Endodermal cell (in vitro differentiated cells): Measurements from ENCODE around the gene ANKH. TPM values are rescaled to one million over a fixed set of nuclear protein-coding genes. Genes with fewer than 3 reads are reported as not detected.
A peak's percentile ranks its signal among the peaks of the same experiment; 100 is the strongest.

Source experiments
- DNase-seq: peaks from one replicate; pipeline ENCODE4 v3.0.0-alpha.2; 2017
- H3K27ac ChIP-seq: 2 replicates; pipeline ENCODE4 v1.5.1; 2013; ENCODE audit warnings: mild to moderate bottlenecking, low read depth, low read length, moderate library complexity
- H3K27me3 ChIP-seq: 2 replicates; pipeline ENCODE4 v1.6.1; 2013; ENCODE audit warnings: mild to moderate bottlenecking, low read length, moderate library complexity; ENCODE audit not compliant: insufficient read depth, control insufficient read depth, poor library complexity, severe bottlenecking
- H3K36me3 ChIP-seq: 2 replicates; pipeline ENCODE4 v1.7.0; 2013; ENCODE audit warnings: mild to moderate bottlenecking, low read length, moderate library complexity; ENCODE audit not compliant: control insufficient read depth, insufficient read depth
- H3K4me1 ChIP-seq: one replicate; pipeline ENCODE4 v1.7.0; 2013; ENCODE audit warnings: low read length; ENCODE audit not compliant: control insufficient read depth, insufficient read depth
- H3K4me3 ChIP-seq: 2 replicates; pipeline ENCODE4 v1.5.1; 2013; ENCODE audit warnings: mild to moderate bottlenecking, low read length, moderate library complexity
- H3K9ac ChIP-seq: 2 replicates; pipeline ENCODE4 v1.6.1; 2013; ENCODE audit warnings: mild to moderate bottlenecking, low read length, moderate library complexity; ENCODE audit not compliant: poor library complexity, severe bottlenecking; ENCODE audit errors: extremely low read depth
- H3K9me3 ChIP-seq: 2 replicates; pipeline ENCODE4 v1.6.1; 2013; ENCODE audit warnings: mild to moderate bottlenecking, low read length, moderate library complexity; ENCODE audit not compliant: control insufficient read depth
- H3K27ac Mint-ChIP-seq: 2 replicates; pipeline ENCODE4 v1.8.0; 2020; ENCODE audit warnings: mixed read lengths
- H3K27me3 Mint-ChIP-seq: 2 replicates; pipeline ENCODE4 v1.8.0; 2021; ENCODE audit warnings: mild to moderate bottlenecking, mixed read lengths; ENCODE audit not compliant: insufficient read depth
- H3K36me3 Mint-ChIP-seq: 2 replicates; pipeline ENCODE4 v1.8.0; 2020; ENCODE audit warnings: low read depth, mixed read lengths
- H3K4me1 Mint-ChIP-seq: 2 replicates; pipeline ENCODE4 v1.8.0; 2020; ENCODE audit warnings: mixed read lengths
- H3K4me3 Mint-ChIP-seq: 2 replicates; pipeline ENCODE4 v1.8.0; 2020; ENCODE audit warnings: mild to moderate bottlenecking, moderate library complexity, mixed read lengths
- H3K9me3 Mint-ChIP-seq: 2 replicates; pipeline ENCODE4 v1.8.0; 2020; ENCODE audit warnings: mild to moderate bottlenecking, mixed read lengths
- WGBS, 2 experiments: methylation state at CpG; one replicate each; pipeline versions ENCODE4 v1.1.5 to v1.1.7; 2013; ENCODE audit warnings: missing lambda C conversion rate in 2 of 2, mixed read lengths in 1 of 2; ENCODE audit not compliant: insufficient coverage in 1 of 2, insufficient read length in 1 of 2; 5-methylcytosine and 5-hydroxymethylcytosine counted together
- total RNA-seq, 2 donors: library from RNA; stranded (reverse); fragmentation: NEBNext Ultra II Directional in 1 of 2; extraction: Animal tissue kit (Norgen Biotek cat#: 25700) in 1 of 2; gene quantifications; 2 replicates in 1 of 2; 3 replicates in 1 of 2; pipeline ENCODE4 v1.2.1, GENCODE V29; 2021
- TF ChIP-seq, protein P1 (sequence below): fragments of 200-600 bp; sonication (generic); conservative IDR thresholded peaks from 2 replicates; pipeline ENCODE4 v1.5.0; 2021; ENCODE audit warnings: antibody characterized with exemption, mild to moderate bottlenecking

Gene ANKH
- total RNA-seq, 2 donors from 2014 or later: 26.5 to 43.4 TPM

DNA sequence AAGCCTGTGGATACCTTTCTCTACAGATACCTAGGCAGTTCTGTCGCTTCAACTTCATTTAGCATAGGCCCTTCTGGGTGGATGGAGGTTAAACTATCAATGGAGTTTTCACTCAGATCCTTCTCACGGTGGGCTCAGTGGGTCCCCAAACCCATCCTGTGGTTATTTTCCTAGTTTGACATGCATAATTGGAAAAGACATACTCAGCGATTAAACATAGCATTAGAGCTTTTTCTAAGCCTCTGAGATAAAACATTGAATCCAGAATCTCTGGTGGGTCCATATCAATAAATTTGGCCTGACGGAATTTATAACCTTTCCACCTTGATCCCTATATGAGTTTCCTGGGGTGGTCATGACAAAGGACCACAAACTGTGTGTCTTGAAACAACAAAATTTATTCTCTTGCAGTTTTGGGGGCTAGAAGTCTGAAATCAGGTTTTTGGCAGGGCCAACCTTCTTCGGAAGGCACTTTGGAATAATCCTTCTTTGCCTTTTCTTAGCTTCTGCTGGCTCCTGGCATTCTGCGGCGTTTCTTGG is 208.8 kb downstream of the ANKH start:
- Mint-ChIP-seq H3K9me3 (no peaks in the 10 kb centered on the region), H3K36me3 (no peaks in the 10 kb centered on the region), H3K27ac (no peak overlapping the region), H3K4me1 (peaks cover 19% of the 10 kb centered on the region), H3K4me3 (peak overlapping the region; percentile 85), H3K27me3 (peaks cover 16% of the 10 kb centered on the region)
- TF ChIP-seq, protein P1, sequence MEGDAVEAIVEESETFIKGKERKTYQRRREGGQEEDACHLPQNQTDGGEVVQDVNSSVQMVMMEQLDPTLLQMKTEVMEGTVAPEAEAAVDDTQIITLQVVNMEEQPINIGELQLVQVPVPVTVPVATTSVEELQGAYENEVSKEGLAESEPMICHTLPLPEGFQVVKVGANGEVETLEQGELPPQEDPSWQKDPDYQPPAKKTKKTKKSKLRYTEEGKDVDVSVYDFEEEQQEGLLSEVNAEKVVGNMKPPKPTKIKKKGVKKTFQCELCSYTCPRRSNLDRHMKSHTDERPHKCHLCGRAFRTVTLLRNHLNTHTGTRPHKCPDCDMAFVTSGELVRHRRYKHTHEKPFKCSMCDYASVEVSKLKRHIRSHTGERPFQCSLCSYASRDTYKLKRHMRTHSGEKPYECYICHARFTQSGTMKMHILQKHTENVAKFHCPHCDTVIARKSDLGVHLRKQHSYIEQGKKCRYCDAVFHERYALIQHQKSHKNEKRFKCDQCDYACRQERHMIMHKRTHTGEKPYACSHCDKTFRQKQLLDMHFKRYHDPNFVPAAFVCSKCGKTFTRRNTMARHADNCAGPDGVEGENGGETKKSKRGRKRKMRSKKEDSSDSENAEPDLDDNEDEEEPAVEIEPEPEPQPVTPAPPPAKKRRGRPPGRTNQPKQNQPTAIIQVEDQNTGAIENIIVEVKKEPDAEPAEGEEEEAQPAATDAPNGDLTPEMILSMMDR: no peak
- H3K9ac ChIP-seq: no peak overlapping the region
- H3K4me1 ChIP-seq: peaks cover 9% of the 10 kb centered on the region
- no peaks in the 10 kb centered on the region for H3K36me3 ChIP-seq
- peak overlapping the region; percentile 97 for H3K4me3 ChIP-seq
- no peak for DNase-seq
- no peaks in the 10 kb centered on the region for H3K9me3 ChIP-seq
- H3K27me3 ChIP-seq: no peaks in the 10 kb centered on the region
- WGBS, 2 experiments: 94 to 99% methylated on average over 6 to 7 of the region's 7 CpGs
- no peak overlapping the region for H3K27ac ChIP-seq

- Mint-ChIP-seq H3K4me1 (peaks cover 9% of the 10 kb centered on the region), H3K27ac (no peak overlapping the region), H3K27me3 (peaks cover 14% of the 10 kb centered on the region), H3K9me3 (no peaks in the 10 kb centered on the region), H3K36me3 (no peaks in the 10 kb centered on the region), H3K4me3 (no peak overlapping the region)
- WGBS, 2 experiments: 86 to 95% methylated on average over 2 of the region's 2 CpGs
- Histone ChIP-seq H3K9me3 (no peaks in the 10 kb centered on the region), H3K27me3 (no peaks in the 10 kb centered on the region), H3K4me1 (peaks cover 3% of the 10 kb centered on the region), H3K36me3 (no peaks in the 10 kb centered on the region), H3K27ac (no peak overlapping the region), H3K4me3 (no peak overlapping the region), H3K9ac (no peak overlapping the region)
- TF ChIP-seq, protein P1: no peak
- no peak for DNase-seq
Measured at GRCh38 chr5:14660833-14661232, 210.7 kb downstream of the ANKH start.

GRCh38 chr5:14659821-14660607 is 211.6 kb downstream of the ANKH start:
- no peak overlapping the region for H3K27ac ChIP-seq
- Mint-ChIP-seq H3K27me3 (peaks cover 11% of the 10 kb centered on the region), H3K4me3 (no peak overlapping the region), H3K27ac (no peak overlapping the region), H3K36me3 (no peaks in the 10 kb centered on the region), H3K4me1 (peaks cover 4% of the 10 kb centered on the region), H3K9me3 (no peaks in the 10 kb centered on the region)
- no peaks in the 10 kb centered on the region for H3K27me3 ChIP-seq
- no peak overlapping the region for H3K9ac ChIP-seq
- WGBS, 2 experiments: 91 to 100% methylated on average over 2 to 3 of the region's 3 CpGs
- no peaks in the 10 kb centered on the region for H3K36me3 ChIP-seq
- H3K4me1 ChIP-seq: no peaks in the 10 kb centered on the region
- TF ChIP-seq, protein P1: no peak
- no peak overlapping the region for H3K4me3 ChIP-seq
- no peak for DNase-seq
- H3K9me3 ChIP-seq: no peaks in the 10 kb centered on the region
